Astrocyte of the spinal cord (primary cell): ENCODE results near the gene GRHL3.
A peak's percentile ranks its signal among the peaks of the same experiment; 100 is the strongest.

Source experiments
- DNase-seq: peaks from one replicate; pipeline ENCODE4 v3.0.0; 2011; ENCODE audit warnings: low read depth, low spot score
- H3K4me3 ChIP-seq: 2 replicates; pipeline ENCODE4 v1.5.1; 2011; ENCODE audit warnings: low read depth, mild to moderate bottlenecking, low read length, moderate library complexity
- CTCF ChIP-seq: IDR thresholded peaks from 2 replicates; pipeline ENCODE4 v1.5.1; 2012; ENCODE audit warnings: low read depth, mild to moderate bottlenecking, low read length, inconsistent platforms
- in situ Hi-C: cut with HindIII; loops from 2 replicates; pipeline ENCODE4 v1.10.0; 2017; ENCODE audit warnings: low sequenced_read_pairs

GRHL3 gene

DNA sequence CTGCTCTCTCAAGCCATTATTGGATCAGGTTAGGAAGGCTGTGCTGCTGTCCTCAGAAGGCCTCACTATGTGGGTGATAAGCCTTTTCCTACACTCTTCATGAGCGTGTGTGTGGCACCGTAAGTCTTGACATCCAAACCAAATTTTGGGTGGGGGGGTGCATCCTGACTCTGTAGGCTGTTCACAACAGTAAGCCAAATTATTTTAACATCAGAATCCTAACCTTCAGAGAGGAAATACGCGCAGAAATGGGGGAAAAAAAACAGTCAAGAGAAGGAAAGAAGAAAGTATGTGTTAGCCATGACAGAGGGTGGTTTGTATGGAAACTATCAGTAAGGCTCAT is 73.4 kb downstream of the GRHL3 start:
- in situ Hi-C loops, result loop anchor here (10.0 kb wide), 1 partner anchor 198 kb away; no protein-coding TSS in a partner anchor
- H3K4me3 ChIP-seq, result no peak overlapping the region

DNA sequence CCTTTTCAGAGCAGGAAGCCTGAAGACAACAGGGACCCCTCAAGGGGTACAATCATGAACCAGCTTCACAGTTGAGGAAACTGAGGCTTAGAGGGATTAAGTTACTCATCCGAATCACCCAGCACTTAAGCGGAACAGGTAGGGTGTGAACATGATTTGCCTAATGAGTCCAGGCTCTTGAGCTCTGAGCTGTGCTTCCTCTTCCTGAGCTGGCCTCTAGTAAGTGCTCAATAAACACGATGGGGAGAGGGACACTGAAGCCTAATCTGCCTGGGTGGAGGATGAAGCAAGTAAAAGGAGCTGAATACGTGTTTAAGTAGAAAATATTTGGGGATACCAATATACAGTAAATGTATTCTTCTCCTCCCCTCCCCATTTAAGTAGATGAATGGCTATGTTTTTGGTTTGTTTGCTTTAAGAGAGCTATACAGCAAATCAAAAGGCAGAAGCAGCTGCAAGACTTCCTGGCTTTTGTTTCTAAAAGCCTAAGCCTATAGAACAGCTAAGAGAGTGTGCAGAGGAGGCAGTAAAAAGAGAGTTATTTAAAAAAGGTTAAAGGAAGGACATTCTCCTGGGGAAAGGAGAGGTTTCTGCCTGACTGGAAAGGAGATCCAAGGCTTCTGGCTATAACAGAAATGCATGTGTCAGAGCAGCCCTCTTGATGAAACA is 74.0 kb downstream of the GRHL3 start:
- no peak for TF ChIP-seq CTCF
- H3K4me3 ChIP-seq, result no peak overlapping the region
- in situ Hi-C loops, result loop anchor here (10.0 kb wide), 1 partner anchor 198 kb away; no protein-coding TSS in a partner anchor
- no peak for DNase-seq

More for the DNA sequence above, 73.4 kb downstream of the GRHL3 start:
- no peak for DNase-seq
- no peak for TF ChIP-seq CTCF

DNA sequence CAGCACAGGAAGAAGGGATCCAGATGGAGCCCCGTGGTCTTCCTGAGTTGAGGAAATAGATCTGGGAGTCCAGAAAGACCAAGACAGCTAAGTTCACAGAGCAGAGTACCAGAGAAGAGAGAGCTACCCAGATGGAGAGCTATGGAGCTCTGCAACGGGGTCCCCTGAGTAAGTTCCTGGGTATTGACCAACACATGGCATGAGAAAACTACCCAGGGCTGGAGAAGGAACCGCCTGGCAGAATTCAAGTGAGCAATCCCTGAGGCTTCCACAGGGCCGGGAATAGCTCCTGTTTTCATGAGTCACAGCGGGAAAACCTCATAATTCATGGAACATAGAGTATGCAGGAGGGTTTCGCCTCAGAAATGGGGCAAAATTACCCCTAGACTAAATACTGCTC is 74.7 kb downstream of the GRHL3 start:
- in situ Hi-C loops, result loop anchor here (10.0 kb wide), 1 partner anchor 199 kb away; no protein-coding TSS in a partner anchor
- no peak for TF ChIP-seq CTCF
- DNase-seq, result peak; percentile 61
- no peak overlapping the region for H3K4me3 ChIP-seq

GRCh38 chr1:24400065-24400464 is 80.9 kb downstream of the GRHL3 start:
- no peak for TF ChIP-seq CTCF
- no peak overlapping the region for H3K4me3 ChIP-seq
- no peak for DNase-seq
- in situ Hi-C loops, result no loop called here

DNA sequence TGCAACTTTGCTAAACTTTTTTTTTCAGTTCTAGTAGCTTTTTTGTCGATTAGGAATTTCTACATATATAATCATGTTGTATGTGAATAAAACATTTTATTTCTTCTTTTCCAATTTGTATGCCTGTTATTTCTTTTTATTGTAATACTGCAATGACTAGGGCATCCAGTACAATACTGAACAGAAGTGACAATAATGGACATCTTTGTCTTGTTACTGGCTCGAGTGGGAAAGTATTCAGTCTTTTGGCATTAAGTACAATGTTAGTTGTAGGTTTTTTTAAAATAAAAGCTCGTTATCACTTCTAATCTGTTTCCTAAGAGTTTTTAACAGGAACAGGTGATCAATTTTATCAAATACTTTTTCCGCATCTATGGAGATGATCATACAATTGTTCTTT is 84.6 kb downstream of the GRHL3 start:
- no peak for TF ChIP-seq CTCF
- in situ Hi-C loops, result no loop called here

More for the DNA sequence above, 84.6 kb downstream of the GRHL3 start:
- no peak for DNase-seq
- no peak overlapping the region for H3K4me3 ChIP-seq
